Panc1 (cell line): ENCODE results near the gene TTLL11. TPM values are rescaled to one million over a fixed set of nuclear protein-coding genes. Genes with fewer than 3 reads are reported as not detected.

Experiments used
- ATAC-seq: fragments of 200-7000 bp; cut with Tn5 transposase; 2 replicates; pipeline ENCODE4 v1.9.1; 2020; ENCODE audit warnings: mild to moderate bottlenecking, moderate library complexity
- BruUV-seq: library from RNA; stranded (reverse); fragments of 400-500 nt; replicated peaks from 2 replicates; lab custom pipeline; 2021; lab: Mats Ljungman, UMichigan
- CTCF ChIA-PET: fragments of 300-600 bp; sonication (Branson Sonifier 250); formaldehyde crosslinking; loops from one replicate; lab custom pipeline; 2022; ENCODE audit warnings: antibody characterized with exemption; lab: Charles Lee
- POLR2A ChIA-PET: fragments of 300-600 bp; sonication (Branson Sonifier 250); formaldehyde crosslinking; loops from one replicate; lab custom pipeline; 2022; ENCODE audit warnings: antibody characterized with exemption; lab: Charles Lee
- DNase-seq: peaks from one replicate; pipeline ENCODE4 v3.0.0-alpha.2; 2010; ENCODE audit warnings: low read depth, low spot score
- H3K27ac ChIP-seq: 2 replicates; pipeline ENCODE4 v1.5.1; 2011; ENCODE audit warnings: mild to moderate bottlenecking, low read length, inconsistent platforms
- H3K27me3 ChIP-seq: fragments of 200-500 bp; sonication (Bioruptor generic); 2 replicates; pipeline ENCODE4 v1.6.0; 2014; ENCODE audit warnings: low read length, inconsistent platforms; ENCODE audit not compliant: control insufficient read depth, insufficient read depth
- H3K36me3 ChIP-seq: fragments of 200-500 bp; sonication (Bioruptor generic); 2 replicates; pipeline ENCODE4 v1.5.1; 2014; ENCODE audit warnings: inconsistent platforms, mild to moderate bottlenecking, low read length, moderate library complexity; ENCODE audit not compliant: control insufficient read depth, insufficient read depth
- H3K4me1 ChIP-seq: 2 replicates; pipeline ENCODE4 v1.5.1; 2011; ENCODE audit warnings: inconsistent platforms, mild to moderate bottlenecking, low read length, moderate library complexity; ENCODE audit not compliant: control insufficient read depth, insufficient read depth
- H3K4me3 ChIP-seq, 2 experiments: 2 replicates each; pipeline ENCODE4 v1.5.1; 2011 to 2012; ENCODE audit warnings: low read depth in 2 of 2, low read length in 2 of 2, mild to moderate bottlenecking in 2 of 2, inconsistent platforms in 1 of 2, moderate library complexity in 1 of 2
- H3K9me3 ChIP-seq: fragments of 200-500 bp; sonication (Bioruptor generic); 2 replicates; pipeline ENCODE4 v1.5.1; 2014; ENCODE audit warnings: low read depth, mild to moderate bottlenecking, inconsistent platforms, low read length, moderate library complexity; ENCODE audit not compliant: control insufficient read depth, insufficient read depth
- CTCF ChIP-seq: fragments of 450-650 bp; IDR thresholded peaks from 2 replicates; pipeline ENCODE4 v1.5.1; 2017; ENCODE audit warnings: mild to moderate bottlenecking
- POLR2AphosphoS5 ChIP-seq: IDR thresholded peaks from 2 replicates; pipeline ENCODE4 v1.6.1; 2012; ENCODE audit warnings: mild to moderate bottlenecking, low read depth, low read length, moderate library complexity
- REST ChIP-seq, 2 experiments: IDR thresholded peaks; 2 replicates each; pipeline ENCODE4 v1.6.1; 2011 to 2012; ENCODE audit warnings: low read depth in 2 of 2, control low read depth in 1 of 2, low read length in 1 of 2, mild to moderate bottlenecking in 1 of 2, moderate library complexity in 1 of 2; ENCODE audit not compliant: insufficient read depth in 1 of 2
- SIN3A ChIP-seq: IDR thresholded peaks from 2 replicates; pipeline ENCODE4 v1.6.1; 2012; ENCODE audit warnings: low read depth, mild to moderate bottlenecking, low read length, moderate library complexity, borderline replicate concordance; ENCODE audit not compliant: insufficient read depth
- TCF7L2 ChIP-seq: IDR thresholded peaks from 2 replicates; pipeline ENCODE4 v1.6.1; 2011; ENCODE audit warnings: mild to moderate bottlenecking, low read depth, low read length, inconsistent platforms
- in situ Hi-C: cut with HindIII; loops from 2 replicates; pipeline ENCODE4 v1.10.0; 2016; ENCODE audit warnings: low sequenced_read_pairs, low pct_unique_long_range_greater_than_20kb
- intact Hi-C: fragments of 100-400 bp; cut with micrococcal nuclease; formaldehyde crosslinking; loops from one replicate; pipeline ENCODE4 v1.10.0; 2022; ENCODE audit not compliant: unreplicated experiment
- total RNA-seq: library from RNA; stranded (reverse); gene quantifications from one replicate; pipeline ENCODE4 v1.2.1, GENCODE V29; 2021; ENCODE audit not compliant: unreplicated experiment

TTLL11 gene
- total RNA-seq, 1 experiment from 2014 or later: 1.1 TPM

GRCh38 chr9:121811751-121812150 lies 281.4 kb downstream of the TTLL11 start:
- in situ Hi-C loops (no loop called here), intact Hi-C loops (no loop called here)
- CTCF ChIA-PET: no interaction called here
- Histone ChIP-seq H3K27ac (no peak overlapping the region), H3K27me3 (no peaks in the 10 kb centered on the region), H3K4me1 (no peaks in the 10 kb centered on the region), H3K36me3 (no peaks in the 10 kb centered on the region), H3K9me3 (no peaks in the 10 kb centered on the region), H3K4me3 (no peak overlapping the region)
- TF ChIP-seq CTCF (no peak), REST (IDR thresholded peaks at IDR 0.05; ENCODE audit: insufficient read depth in 1 of 2, low read depth in 2 of 2, low read length in 1 of 2) (no peak), SIN3A (no peak), TCF7L2 (no peak), POLR2AphosphoS5 (no peak)
- POLR2A ChIA-PET: no interaction called here
- ATAC-seq (no peak), DNase-seq (no peak)
- BruUV-seq: no TSS peak

GRCh38 chr9:121811140-121811539 lies 282.0 kb downstream of the TTLL11 start:
- H3K9me3 ChIP-seq: no peaks in the 10 kb centered on the region
- ATAC-seq (no peak), DNase-seq (no peak)
- no peaks in the 10 kb centered on the region for H3K36me3 ChIP-seq
- ChIA-PET POLR2A (no interaction called here), CTCF (no interaction called here)
- intact Hi-C loops (no loop called here), in situ Hi-C loops (no loop called here)
- H3K27me3 ChIP-seq: no peaks in the 10 kb centered on the region
- no peak overlapping the region for H3K4me3 ChIP-seq
- no peak for TF ChIP-seq SIN3A
- TF ChIP-seq TCF7L2: no peak
- BruUV-seq: no TSS peak
- H3K27ac ChIP-seq: no peak overlapping the region
- no peaks in the 10 kb centered on the region for H3K4me1 ChIP-seq

DNA sequence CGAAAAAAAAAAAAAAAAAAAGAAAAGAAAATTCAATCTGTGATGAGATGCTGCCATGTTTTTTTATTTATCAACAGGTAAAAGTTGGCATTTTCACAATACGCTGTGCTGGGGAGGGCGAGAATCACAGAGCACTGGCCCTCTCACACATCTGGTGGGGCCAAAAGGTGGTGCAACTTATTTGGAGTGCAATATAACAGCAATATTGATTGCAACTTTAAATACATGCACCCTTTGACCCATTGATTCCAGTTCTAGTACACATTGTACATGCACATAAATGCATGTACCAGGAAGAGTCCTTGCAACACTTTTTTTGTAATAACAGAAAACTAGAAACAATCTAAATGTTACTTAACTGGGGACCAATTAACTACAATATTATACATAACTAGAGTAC lies 282.6 kb downstream of the TTLL11 start:
- in situ Hi-C loops (no loop called here), intact Hi-C loops (no loop called here)
- DNase-seq: no peak
- H3K27ac ChIP-seq: no peak overlapping the region
- CTCF ChIA-PET: no interaction called here
- TF ChIP-seq POLR2AphosphoS5 (no peak), SIN3A (no peak), TCF7L2 (no peak), REST (IDR thresholded peaks at IDR 0.05; ENCODE audit: insufficient read depth in 1 of 2, low read depth in 2 of 2, low read length in 1 of 2) (no peak), CTCF (no peak)
- no peaks in the 10 kb centered on the region for H3K4me1 ChIP-seq
- BruUV-seq: no TSS peak
- no peaks in the 10 kb centered on the region for H3K36me3 ChIP-seq
- no peaks in the 10 kb centered on the region for H3K9me3 ChIP-seq
- POLR2A ChIA-PET: no interaction called here
- H3K27me3 ChIP-seq: no peaks in the 10 kb centered on the region
- ATAC-seq: no peak
- H3K4me3 ChIP-seq: no peak overlapping the region
